GM23338 (cell line): ENCODE results near the gene SNRNP25. TPM values are rescaled to one million over a fixed set of nuclear protein-coding genes. Genes with fewer than 3 reads are reported as not detected.

Experiments used
- ATAC-seq: fragments of 200-7000 bp; cut with Tn5 transposase; 3 replicates; pipeline ENCODE4 v1.9.1; 2020
- DNase-seq: peaks from one replicate; pipeline ENCODE4 v3.0.0-alpha.2; 2015; ENCODE audit warnings: low spot score
- H2AFZ ChIP-seq: fragments of 200-600 bp; sonication (generic); 2 replicates; pipeline ENCODE4 v1.8.0; 2016; ENCODE audit warnings: antibody characterized with exemption, mild to moderate bottlenecking, moderate library complexity
- H3F3A ChIP-seq: fragments of 200-600 bp; sonication (generic); replicated peaks from 2 replicates; pipeline ENCODE4 v1.8.0; 2017; ENCODE audit warnings: antibody characterized with exemption, mixed run types, low read depth
- H3K27ac ChIP-seq: fragments of 200-600 bp; sonication (generic); 2 replicates; pipeline ENCODE4 v1.6.1; 2016; ENCODE audit warnings: low read depth
- H3K27me3 ChIP-seq: fragments of 200-600 bp; sonication (generic); 2 replicates; pipeline ENCODE4 v1.8.0; 2016; ENCODE audit warnings: mild to moderate bottlenecking, mixed run types, moderate library complexity; ENCODE audit not compliant: insufficient read depth
- H3K36me3 ChIP-seq: fragments of 200-600 bp; sonication (generic); 2 replicates; pipeline ENCODE4 v1.8.0; 2016; ENCODE audit warnings: mild to moderate bottlenecking; ENCODE audit not compliant: insufficient read depth
- H3K4me1 ChIP-seq: fragments of 200-600 bp; sonication (generic); 2 replicates; pipeline ENCODE4 v1.8.0; 2016; ENCODE audit warnings: mild to moderate bottlenecking, moderate library complexity; ENCODE audit not compliant: insufficient read depth
- H3K4me2 ChIP-seq: fragments of 200-600 bp; sonication (generic); 2 replicates; pipeline ENCODE4 v1.7.1; 2017; ENCODE audit warnings: mixed run types
- H3K4me3 ChIP-seq: fragments of 200-600 bp; sonication (generic); 2 replicates; pipeline ENCODE4 v1.6.1; 2016; ENCODE audit warnings: mixed run types
- H3K79me2 ChIP-seq: fragments of 200-600 bp; sonication (generic); replicated peaks from 2 replicates; pipeline ENCODE4 v1.8.0; 2017; ENCODE audit warnings: mild to moderate bottlenecking; ENCODE audit not compliant: insufficient read depth
- H3K9me2 ChIP-seq: fragments of 200-600 bp; sonication (generic); 2 replicates; pipeline ENCODE4 v1.8.0; 2017; ENCODE audit not compliant: insufficient read depth
- H4K20me1 ChIP-seq: fragments of 200-600 bp; sonication (generic); replicated peaks from 2 replicates; pipeline ENCODE4 v1.8.0; 2017; ENCODE audit warnings: mild to moderate bottlenecking; ENCODE audit not compliant: insufficient read depth
- H3K27ac Mint-ChIP-seq: 2 replicates; pipeline ENCODE4 v1.8.0; 2020; ENCODE audit warnings: inconsistent platforms, mild to moderate bottlenecking, moderate library complexity, mixed read lengths
- H3K27me3 Mint-ChIP-seq: 3 replicates; pipeline ENCODE4 v1.8.0; 2022; ENCODE audit warnings: low read depth, mild to moderate bottlenecking, moderate library complexity, mixed read lengths, inconsistent platforms; ENCODE audit not compliant: insufficient read depth, poor library complexity
- H3K36me3 Mint-ChIP-seq: 3 replicates; pipeline ENCODE4 v1.8.0; 2021; ENCODE audit warnings: low read depth, mild to moderate bottlenecking, inconsistent platforms, moderate library complexity, mixed read lengths
- H3K4me1 Mint-ChIP-seq: 3 replicates; pipeline ENCODE4 v1.8.0; 2020; ENCODE audit warnings: mild to moderate bottlenecking, inconsistent platforms, mixed read lengths
- H3K4me3 Mint-ChIP-seq: 3 replicates; pipeline ENCODE4 v1.8.0; 2021; ENCODE audit warnings: moderate library complexity, mild to moderate bottlenecking, inconsistent platforms, mixed read lengths
- H3K9me3 Mint-ChIP-seq: 3 replicates; pipeline ENCODE4 v1.8.0; 2020; ENCODE audit warnings: moderate library complexity, mild to moderate bottlenecking, inconsistent platforms, mixed read lengths
- CREB1 ChIP-seq: fragments of 250-450 bp; sonication (Bioruptor Pico); IDR thresholded peaks from 2 replicates; pipeline ENCODE4 v1.5.0; 2020; ENCODE audit warnings: low read depth, mild to moderate bottlenecking, moderate library complexity
- EZH2phosphoT487 ChIP-seq: fragments of 200-600 bp; sonication (generic); IDR thresholded peaks from one replicate; pipeline ENCODE4 v1.8.1; 2018; ENCODE audit warnings: antibody characterized with exemption; ENCODE audit not compliant: unreplicated experiment
- NANOG ChIP-seq: IDR thresholded peaks from 2 replicates; pipeline ENCODE4 v1.6.1; 2016; ENCODE audit warnings: antibody characterized with exemption, borderline replicate concordance
- POLR2AphosphoS5 ChIP-seq: IDR thresholded peaks from 2 replicates; pipeline ENCODE4 v1.6.1; 2016; ENCODE audit warnings: antibody characterized with exemption, low read depth
- ZNF114 ChIP-seq: fragments of 250-450 bp; sonication (Bioruptor Pico); IDR thresholded peaks from 2 replicates; pipeline ENCODE4 v1.5.0; 2020; ENCODE audit warnings: mild to moderate bottlenecking, moderate library complexity
- ZNF331 ChIP-seq: fragments of 250-450 bp; sonication (Bioruptor Pico); IDR thresholded peaks from 2 replicates; pipeline ENCODE4 v1.5.0; 2020; ENCODE audit warnings: low read depth, mild to moderate bottlenecking, moderate library complexity
- polyA plus RNA-seq: library from polyadenylated mRNA; unstranded; fragments of >200 nt; fragmentation: Nextera tagmentation; extraction: Ambion mirVana; gene quantifications from 2 replicates; pipeline ENCODE4 v1.2.1, GENCODE V29; 2016
- total RNA-seq: library from RNA; depleted of rRNA; stranded (reverse); fragments of >200 nt; shearing (Covaris generic); gene quantifications from 2 replicates; pipeline ENCODE4 v1.2.3, GENCODE V29; 2014
- TF ChIP-seq, protein P1 (sequence below), 2 experiments: fragments of 200-600 bp in 1 of 2; sonication (generic) in 1 of 2; conservative IDR thresholded peaks; 2 replicates each; pipeline versions ENCODE4 v1.5.1 to v1.6.1; 2016 to 2017; ENCODE audit warnings: antibody characterized with exemption in 2 of 2, low read depth in 2 of 2, mild to moderate bottlenecking in 2 of 2, moderate library complexity in 1 of 2
- TF ChIP-seq, protein P2 (sequence below): IDR thresholded peaks from 2 replicates; pipeline ENCODE4 v1.6.1; 2016; ENCODE audit warnings: antibody characterized with exemption

Gene SNRNP25
- total and polyA plus RNA-seq, 2 experiments from 2014 or later, result 34.4 to 79.5 TPM

DNA sequence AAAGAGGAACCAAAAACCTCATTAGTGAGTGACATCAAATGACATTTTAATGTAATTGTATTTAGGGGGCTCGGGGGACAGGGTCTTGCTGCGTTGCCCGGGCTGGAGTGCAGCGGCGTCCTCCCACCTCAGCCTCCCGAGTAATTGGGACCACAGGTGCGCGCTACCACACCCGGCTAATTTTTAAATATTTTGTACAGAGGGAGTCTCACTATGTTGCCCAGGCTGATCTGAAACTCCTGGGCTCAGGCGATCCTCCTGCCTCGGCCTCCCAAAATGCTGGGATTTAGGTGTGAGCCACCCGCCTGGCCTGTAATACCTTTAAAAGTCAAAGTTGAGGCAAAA lies 581 bp downstream of the SNRNP25 start:
- no peak for TF ChIP-seq ZNF114
- TF ChIP-seq, protein P1, sequence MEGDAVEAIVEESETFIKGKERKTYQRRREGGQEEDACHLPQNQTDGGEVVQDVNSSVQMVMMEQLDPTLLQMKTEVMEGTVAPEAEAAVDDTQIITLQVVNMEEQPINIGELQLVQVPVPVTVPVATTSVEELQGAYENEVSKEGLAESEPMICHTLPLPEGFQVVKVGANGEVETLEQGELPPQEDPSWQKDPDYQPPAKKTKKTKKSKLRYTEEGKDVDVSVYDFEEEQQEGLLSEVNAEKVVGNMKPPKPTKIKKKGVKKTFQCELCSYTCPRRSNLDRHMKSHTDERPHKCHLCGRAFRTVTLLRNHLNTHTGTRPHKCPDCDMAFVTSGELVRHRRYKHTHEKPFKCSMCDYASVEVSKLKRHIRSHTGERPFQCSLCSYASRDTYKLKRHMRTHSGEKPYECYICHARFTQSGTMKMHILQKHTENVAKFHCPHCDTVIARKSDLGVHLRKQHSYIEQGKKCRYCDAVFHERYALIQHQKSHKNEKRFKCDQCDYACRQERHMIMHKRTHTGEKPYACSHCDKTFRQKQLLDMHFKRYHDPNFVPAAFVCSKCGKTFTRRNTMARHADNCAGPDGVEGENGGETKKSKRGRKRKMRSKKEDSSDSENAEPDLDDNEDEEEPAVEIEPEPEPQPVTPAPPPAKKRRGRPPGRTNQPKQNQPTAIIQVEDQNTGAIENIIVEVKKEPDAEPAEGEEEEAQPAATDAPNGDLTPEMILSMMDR (conservative IDR thresholded peaks at IDR 0.05; ENCODE audit: low read depth in 2 of 2), result no peak
- TF ChIP-seq POLR2AphosphoS5, result no peak
- no peak for TF ChIP-seq EZH2phosphoT487
- Histone ChIP-seq H3K9me2 (no peaks in the 10 kb centered on the region), H3K36me3 (peaks cover 19% of the 10 kb centered on the region), H3K4me2 (peak overlapping the region; percentile 83), H2AFZ (peak overlapping the region; percentile 93; the same call in 1 of the 2 replicates), H3K4me1 (peaks cover 6% of the 10 kb centered on the region; the same call in 1 of the 2 replicates), H3K4me3 (peak overlapping the region; percentile 87), H3K79me2 (peaks cover 48% of the 10 kb centered on the region), H3F3A (0 out of 2 replicates have a peak, but pooled peaks cover 6% of the 10 kb centered on the region), H3K27me3 (no peaks in the 10 kb centered on the region), H3K27ac (no peak overlapping the region), H4K20me1 (peaks cover 14% of the 10 kb centered on the region)
- Mint-ChIP-seq H3K27me3 (peaks cover 13% of the 10 kb centered on the region), H3K4me3 (peak overlapping the region; percentile 98), H3K36me3 (peaks cover 75% of the 10 kb centered on the region), H3K9me3 (peaks cover 3% of the 10 kb centered on the region), H3K4me1 (peaks cover 6% of the 10 kb centered on the region; the same call in 2 of the 3 replicates), H3K27ac (no peak overlapping the region)
- ATAC-seq (no peak), DNase-seq (no peak)

DNA sequence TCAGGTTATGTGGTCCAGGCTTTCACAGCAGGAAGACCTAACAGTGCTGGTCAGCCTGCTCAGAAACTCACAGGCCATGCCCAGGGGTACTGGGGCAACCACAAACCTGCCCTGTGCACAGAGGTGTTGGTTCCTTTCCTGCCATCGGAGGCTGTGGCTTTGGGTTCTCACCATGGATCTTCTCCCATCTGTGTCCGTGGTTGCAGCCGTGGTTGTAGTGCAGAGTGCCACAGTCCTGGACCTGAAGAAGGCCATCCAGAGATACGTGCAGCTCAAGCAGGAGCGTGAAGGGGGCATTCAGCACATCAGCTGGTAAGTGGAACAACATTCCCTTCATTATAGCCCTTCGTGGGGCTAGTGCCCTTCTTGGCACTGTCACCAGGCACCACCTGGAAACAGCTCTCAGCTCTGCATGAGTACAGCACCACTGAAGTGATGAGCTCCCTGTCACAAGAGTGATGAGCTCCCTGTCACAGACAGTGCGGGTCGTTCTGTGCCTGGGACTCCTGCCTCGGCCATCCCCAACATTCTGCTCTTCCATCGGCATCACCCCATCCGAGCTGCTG lies 2.0 kb downstream of the SNRNP25 start:
- Histone ChIP-seq H3K9me2 (no peaks in the 10 kb centered on the region), H3K27ac (no peak overlapping the region), H3F3A (0 out of 2 replicates have a peak, but pooled peaks cover 6% of the 10 kb centered on the region), H3K79me2 (peaks cover 35% of the 10 kb centered on the region), H3K36me3 (peaks cover 14% of the 10 kb centered on the region), H3K4me3 (no peak overlapping the region), H3K4me1 (peaks cover 6% of the 10 kb centered on the region; the same call in 1 of the 2 replicates), H2AFZ (no peak overlapping the region), H4K20me1 (peaks cover 7% of the 10 kb centered on the region), H3K27me3 (no peaks in the 10 kb centered on the region), H3K4me2 (no peak overlapping the region)
- TF ChIP-seq, protein P2, sequence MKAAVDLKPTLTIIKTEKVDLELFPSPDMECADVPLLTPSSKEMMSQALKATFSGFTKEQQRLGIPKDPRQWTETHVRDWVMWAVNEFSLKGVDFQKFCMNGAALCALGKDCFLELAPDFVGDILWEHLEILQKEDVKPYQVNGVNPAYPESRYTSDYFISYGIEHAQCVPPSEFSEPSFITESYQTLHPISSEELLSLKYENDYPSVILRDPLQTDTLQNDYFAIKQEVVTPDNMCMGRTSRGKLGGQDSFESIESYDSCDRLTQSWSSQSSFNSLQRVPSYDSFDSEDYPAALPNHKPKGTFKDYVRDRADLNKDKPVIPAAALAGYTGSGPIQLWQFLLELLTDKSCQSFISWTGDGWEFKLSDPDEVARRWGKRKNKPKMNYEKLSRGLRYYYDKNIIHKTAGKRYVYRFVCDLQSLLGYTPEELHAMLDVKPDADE, result no peak
- TF ChIP-seq ZNF331 (CRISPR knock-in tag), result no peak
- no peak for TF ChIP-seq CREB1 (CRISPR knock-in tag)
- no peak for TF ChIP-seq EZH2phosphoT487
- no peak for TF ChIP-seq NANOG
- Mint-ChIP-seq H3K9me3 (peaks cover 3% of the 10 kb centered on the region), H3K27ac (no peak overlapping the region), H3K4me3 (peak overlapping the region; percentile 32; the same call in 2 of the 3 replicates), H3K27me3 (peaks cover 16% of the 10 kb centered on the region), H3K36me3 (peaks cover 75% of the 10 kb centered on the region), H3K4me1 (peaks cover 6% of the 10 kb centered on the region; the same call in 2 of the 3 replicates)
- ATAC-seq (no peak), DNase-seq (no peak)
